ENCODE measurements around the gene KLRC2. TPM values are rescaled to one million over a fixed set of nuclear protein-coding genes. Genes with fewer than 3 reads are reported as not detected.
"Not testable (repeated sequence)": the region's sequence is repeated elsewhere in the genome, so short reads cannot be mapped to it uniquely, and the experiment has no call there.

KLRC2 gene
- total RNA-seq: 1.5 TPM

GRCh38 chr12:10435816-10436215, at the start of gene KLRC2:
Gene KLRC2 (minus strand): TSS chr12:10436010. CDS start chr12:10435986, 24 bp downstream.
- H3K27me3 ChIP-seq; intact Hi-C loops (cut with DNase I); H3K36me3 ChIP-seq; DNase-seq (ENCODE audit: extremely low spot score in 2 of 2); H3K9me3 ChIP-seq; H3K4me3 ChIP-seq; H3K27ac ChIP-seq; H3K4me1 ChIP-seq: not testable (repeated sequence)

GRCh38 chr12:10481901-10482300, 46.1 kb upstream of the KLRC2 start:
- H3K27ac ChIP-seq; H3K27me3 ChIP-seq; H3K4me3 ChIP-seq; H3K4me1 ChIP-seq; H3K36me3 ChIP-seq; H3K9me3 ChIP-seq; intact Hi-C loops (cut with DNase I); DNase-seq (ENCODE audit: extremely low spot score in 2 of 2): not testable (repeated sequence)

- H3K27ac ChIP-seq; H3K4me1 ChIP-seq; H3K36me3 ChIP-seq; H3K27me3 ChIP-seq; H3K9me3 ChIP-seq; DNase-seq (ENCODE audit: extremely low spot score in 2 of 2); intact Hi-C loops (cut with DNase I); H3K4me3 ChIP-seq: not testable (repeated sequence)
Measured at GRCh38 chr12:10472808-10473207, 37.0 kb upstream of the KLRC2 start.

GRCh38 chr12:10469701-10470100, 33.9 kb upstream of the KLRC2 start:
- TF ChIP-seq POLR2AphosphoS5 (IDR thresholded peaks at IDR 0.05; ENCODE audit: insufficient read depth in 1 of 2, low read depth in 1 of 2) (no peak), POLR2A (IDR thresholded peaks at IDR 0.05) (no peak), CTCF (IDR thresholded peaks at IDR 0.05) (no peak)
- Histone ChIP-seq H3K4me1 (no peaks in the 10 kb centered on the region), H3K4me3 (no peak overlapping the region), H3K27me3 (no peaks in the 10 kb centered on the region), H3K27ac (no peak overlapping the region), H3K36me3 (no peaks in the 10 kb centered on the region), H3K9me3 (no peaks in the 10 kb centered on the region)
- intact Hi-C loops (cut with DNase I): no loop called here
- no peak for DNase-seq (ENCODE audit: extremely low spot score in 2 of 2)

GRCh38 chr12:10466311-10466710, 30.5 kb upstream of the KLRC2 start:
- H3K27me3 ChIP-seq: no peaks in the 10 kb centered on the region
- DNase-seq (ENCODE audit: extremely low spot score in 2 of 2): no peak
- no peak overlapping the region for H3K4me3 ChIP-seq
- no peak for TF ChIP-seq CTCF (IDR thresholded peaks at IDR 0.05)
- no peak for TF ChIP-seq POLR2AphosphoS5 (IDR thresholded peaks at IDR 0.05; ENCODE audit: insufficient read depth in 1 of 2, low read depth in 1 of 2)
- H3K4me1 ChIP-seq: no peaks in the 10 kb centered on the region
- intact Hi-C loops (cut with DNase I): no loop called here
- H3K9me3 ChIP-seq: no peaks in the 10 kb centered on the region
- H3K36me3 ChIP-seq: no peaks in the 10 kb centered on the region
- no peak overlapping the region for H3K27ac ChIP-seq

- H3K4me1 ChIP-seq: no peaks in the 10 kb centered on the region
- TF ChIP-seq POLR2AphosphoS5 (IDR thresholded peaks at IDR 0.05; ENCODE audit: insufficient read depth in 1 of 2, low read depth in 1 of 2): no peak
- TF ChIP-seq POLR2A (IDR thresholded peaks at IDR 0.05): no peak
- TF ChIP-seq CTCF (IDR thresholded peaks at IDR 0.05): no peak
- intact Hi-C loops (cut with DNase I): no loop called here
- H3K27ac ChIP-seq: no peak overlapping the region
- no peaks in the 10 kb centered on the region for H3K27me3 ChIP-seq
- no peak overlapping the region for H3K4me3 ChIP-seq
- DNase-seq (ENCODE audit: extremely low spot score in 2 of 2): no peak
- no peaks in the 10 kb centered on the region for H3K9me3 ChIP-seq
- no peaks in the 10 kb centered on the region for H3K36me3 ChIP-seq
Measured at GRCh38 chr12:10457760-10458159, 21.9 kb upstream of the KLRC2 start.

GRCh38 chr12:10456856-10457255, 21.0 kb upstream of the KLRC2 start:
- Histone ChIP-seq H3K36me3 (no peaks in the 10 kb centered on the region), H3K4me1 (no peaks in the 10 kb centered on the region), H3K9me3 (no peaks in the 10 kb centered on the region), H3K4me3 (no peak overlapping the region), H3K27me3 (no peaks in the 10 kb centered on the region), H3K27ac (no peak overlapping the region)
- DNase-seq (ENCODE audit: extremely low spot score in 2 of 2): no peak
- intact Hi-C loops (cut with DNase I): no loop called here
- no peak for TF ChIP-seq POLR2A (IDR thresholded peaks at IDR 0.05)
- TF ChIP-seq POLR2AphosphoS5 (IDR thresholded peaks at IDR 0.05; ENCODE audit: insufficient read depth in 1 of 2, low read depth in 1 of 2): no peak
- no peak for TF ChIP-seq CTCF (IDR thresholded peaks at IDR 0.05)

Data from vagina (tissue), 2 donors.